HG03575 (cell line): ENCODE results near the gene IGSF3.

Experiments
- ATAC-seq: cut with Tn5 transposase; IDR thresholded peaks from one replicate; pipeline ENCODE4 v1.9.1; 2021; ENCODE audit not compliant: unreplicated experiment, insufficient number of reproducible peaks, low FRiP score; ENCODE audit errors: extremely low read depth

IGSF3 gene

GRCh38 chr1:116690396-116690848 is 22.9 kb upstream of the IGSF3 start:
- no peak for ATAC-seq

GRCh38 chr1:116686723-116687352 is 19.3 kb upstream of the IGSF3 start:
- no peak for ATAC-seq

GRCh38 chr1:116686175-116686574 is 18.6 kb upstream of the IGSF3 start:
- ATAC-seq: no peak

- ATAC-seq: no peak
Observed at GRCh38 chr1:116684575-116684974, 17.0 kb upstream of the IGSF3 start.

- no peak for ATAC-seq
Observed at GRCh38 chr1:116682641-116683221, 15.2 kb upstream of the IGSF3 start.

GRCh38 chr1:116681343-116681899 is 13.9 kb upstream of the IGSF3 start:
- ATAC-seq: no peak

GRCh38 chr1:116680752-116681151 is 13.2 kb upstream of the IGSF3 start:
- ATAC-seq: no peak

- ATAC-seq: no peak
Observed at GRCh38 chr1:116679828-116680628, 12.5 kb upstream of the IGSF3 start.

- ATAC-seq: no peak
Observed at GRCh38 chr1:116679091-116679827, 11.7 kb upstream of the IGSF3 start.

GRCh38 chr1:116678732-116679090 is 11.2 kb upstream of the IGSF3 start:
- ATAC-seq: no peak

GRCh38 chr1:116677474-116678062 is 10.0 kb upstream of the IGSF3 start:
- no peak for ATAC-seq

- no peak for ATAC-seq
Observed at GRCh38 chr1:116676291-116676690, 8.8 kb upstream of the IGSF3 start.

GRCh38 chr1:116674751-116675150 is 7.2 kb upstream of the IGSF3 start:
- ATAC-seq: no peak

- ATAC-seq: no peak
Observed at GRCh38 chr1:116674011-116674531, 6.5 kb upstream of the IGSF3 start.

- no peak for ATAC-seq
Observed at GRCh38 chr1:116671912-116672311, 4.4 kb upstream of the IGSF3 start.

GRCh38 chr1:116671072-116671760 is 3.7 kb upstream of the IGSF3 start:
- no peak for ATAC-seq

- no peak for ATAC-seq
Observed at GRCh38 chr1:116668277-116668676, 744 bp upstream of the IGSF3 start.

GRCh38 chr1:116667078-116667574 is 407 bp downstream of the IGSF3 start:
- ATAC-seq: no peak
